GM12864 (cell line): ENCODE results near the gene P2RY12.

Experiments used
- DNase-seq: peaks from one replicate; pipeline ENCODE4 v3.0.0-alpha.2; 2011; ENCODE audit warnings: low read depth
- H3K4me3 ChIP-seq: 2 replicates; pipeline ENCODE4 v1.5.1; 2011; ENCODE audit warnings: mild to moderate bottlenecking, low read depth, low read length, control low read depth
- TF ChIP-seq, protein P1 (sequence below): IDR thresholded peaks from 2 replicates; pipeline ENCODE4 v1.5.1; 2011; ENCODE audit warnings: low read depth, mild to moderate bottlenecking, moderate library complexity, low read length, control low read depth, inconsistent platforms; ENCODE audit errors: missing control alignments

The P2RY12 gene

DNA sequence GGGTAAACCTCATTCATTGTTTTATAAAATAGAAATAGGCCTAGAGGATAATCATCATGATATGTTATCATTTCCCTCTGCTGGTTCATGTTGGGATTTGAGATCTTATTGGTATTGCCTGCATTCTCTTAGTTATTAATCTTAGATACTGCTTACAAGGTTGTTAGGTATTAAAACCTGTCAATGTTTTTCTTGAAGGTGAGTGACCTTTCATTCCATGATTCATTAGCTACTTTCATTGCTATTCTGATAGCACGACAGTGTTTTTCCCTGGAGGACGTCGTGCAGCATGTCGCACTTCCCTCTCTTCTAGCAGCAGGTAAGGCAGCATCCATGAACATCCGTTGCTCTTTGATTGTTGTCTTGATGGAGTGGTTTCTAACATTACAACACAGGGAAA is 17.1 kb downstream of the P2RY12 start:
- no peak overlapping the region for H3K4me3 ChIP-seq
- TF ChIP-seq, protein P1, sequence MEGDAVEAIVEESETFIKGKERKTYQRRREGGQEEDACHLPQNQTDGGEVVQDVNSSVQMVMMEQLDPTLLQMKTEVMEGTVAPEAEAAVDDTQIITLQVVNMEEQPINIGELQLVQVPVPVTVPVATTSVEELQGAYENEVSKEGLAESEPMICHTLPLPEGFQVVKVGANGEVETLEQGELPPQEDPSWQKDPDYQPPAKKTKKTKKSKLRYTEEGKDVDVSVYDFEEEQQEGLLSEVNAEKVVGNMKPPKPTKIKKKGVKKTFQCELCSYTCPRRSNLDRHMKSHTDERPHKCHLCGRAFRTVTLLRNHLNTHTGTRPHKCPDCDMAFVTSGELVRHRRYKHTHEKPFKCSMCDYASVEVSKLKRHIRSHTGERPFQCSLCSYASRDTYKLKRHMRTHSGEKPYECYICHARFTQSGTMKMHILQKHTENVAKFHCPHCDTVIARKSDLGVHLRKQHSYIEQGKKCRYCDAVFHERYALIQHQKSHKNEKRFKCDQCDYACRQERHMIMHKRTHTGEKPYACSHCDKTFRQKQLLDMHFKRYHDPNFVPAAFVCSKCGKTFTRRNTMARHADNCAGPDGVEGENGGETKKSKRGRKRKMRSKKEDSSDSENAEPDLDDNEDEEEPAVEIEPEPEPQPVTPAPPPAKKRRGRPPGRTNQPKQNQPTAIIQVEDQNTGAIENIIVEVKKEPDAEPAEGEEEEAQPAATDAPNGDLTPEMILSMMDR = no peak
- no peak for DNase-seq

DNA sequence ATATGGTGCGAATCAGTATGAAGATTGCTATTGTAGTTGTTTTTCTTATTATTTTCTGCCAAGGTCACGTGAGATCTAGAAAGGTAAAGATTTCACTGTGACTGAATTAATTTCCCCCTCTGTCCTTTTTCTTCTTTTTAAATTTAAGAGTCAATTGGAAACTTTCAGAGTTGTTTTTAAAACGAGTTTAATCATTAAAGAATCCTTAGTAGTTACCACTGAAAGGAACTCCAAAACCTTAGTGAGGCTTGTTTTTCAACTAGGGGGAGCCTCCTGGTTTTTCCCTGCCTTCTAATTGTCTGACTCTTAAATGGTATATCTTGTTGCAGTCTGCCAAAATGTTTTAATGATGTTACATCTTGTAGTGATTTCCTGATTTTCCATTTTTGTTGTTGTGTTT is 17.6 kb downstream of the P2RY12 start:
- TF ChIP-seq, protein P1 = no peak
- H3K4me3 ChIP-seq = no peak overlapping the region
- DNase-seq = no peak

DNA sequence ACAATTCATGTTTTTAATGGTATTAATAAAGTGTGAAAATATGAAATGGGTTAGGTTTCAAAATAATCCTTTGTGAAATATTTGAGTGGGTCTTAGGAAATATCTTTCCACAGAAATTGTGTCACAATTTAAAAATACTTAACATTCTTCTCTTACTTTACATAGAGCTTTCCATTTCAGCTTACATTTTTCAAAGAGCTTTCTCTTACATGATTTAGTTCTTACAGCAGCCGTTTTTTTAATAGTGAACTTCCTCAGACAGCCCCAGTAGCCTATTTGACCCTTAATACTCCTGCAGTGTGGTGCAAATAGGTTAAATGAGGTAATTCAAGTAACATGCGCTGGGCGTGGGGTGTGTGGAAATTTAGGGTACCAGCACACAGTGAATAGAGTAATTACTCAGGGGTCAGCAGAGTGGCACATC is 21.8 kb downstream of the P2RY12 start:
- TF ChIP-seq, protein P1 = no peak
- DNase-seq = no peak

DNA sequence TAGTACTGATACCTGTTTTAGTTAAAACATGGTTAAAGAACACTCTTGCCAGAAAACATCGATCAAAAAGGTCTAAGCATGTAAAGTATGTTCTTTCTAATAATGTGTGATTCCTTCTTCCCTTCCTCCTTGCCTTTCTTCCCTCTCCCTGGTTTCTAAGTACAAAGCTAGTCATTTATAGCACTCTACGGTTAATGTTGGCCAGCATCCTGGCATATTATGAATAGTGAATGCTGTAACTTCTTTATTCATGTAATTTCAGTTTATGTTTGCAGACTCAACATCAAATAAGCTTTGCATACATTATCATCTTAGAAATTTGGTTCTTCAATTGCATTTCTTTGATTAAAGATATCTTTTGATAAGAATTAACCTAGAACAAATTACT is 27.1 kb downstream of the P2RY12 start:
- TF ChIP-seq, protein P1 = no peak
- DNase-seq = no peak

More for the DNA sequence above, 21.8 kb downstream of the P2RY12 start:
- no peak overlapping the region for H3K4me3 ChIP-seq

DNA sequence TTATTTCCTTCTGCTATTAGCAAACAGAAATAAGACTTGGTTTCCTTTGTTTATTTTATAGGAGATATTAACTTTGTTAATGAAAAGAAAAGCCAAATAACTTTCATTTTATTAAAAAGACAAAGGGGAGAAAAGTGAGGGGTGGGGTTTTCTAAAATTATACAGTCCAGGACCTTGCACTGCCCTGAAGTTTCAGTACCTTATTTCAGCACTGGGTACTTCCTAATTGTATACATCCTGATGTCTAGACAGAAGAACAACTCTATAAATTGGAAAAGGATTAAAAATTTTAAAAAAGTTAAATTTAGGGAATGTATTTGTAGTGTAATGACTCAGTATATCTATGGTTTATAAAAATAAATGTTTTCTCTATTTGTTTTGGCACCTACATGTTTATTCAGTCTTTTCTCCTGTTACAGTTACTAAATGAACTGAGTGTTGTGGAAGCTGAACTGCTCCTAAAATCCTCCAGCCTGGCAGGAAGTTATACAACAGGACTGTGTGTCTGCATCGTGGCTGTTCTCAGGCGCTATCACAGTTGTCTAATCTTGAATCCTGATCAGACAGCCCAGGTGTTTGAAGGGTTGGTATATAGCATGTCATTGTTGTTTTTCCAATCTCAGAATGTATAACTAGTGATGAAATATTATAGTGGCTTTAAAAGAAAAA is 27.6 kb downstream of the P2RY12 start:
- TF ChIP-seq, protein P1 = no peak
- H3K4me3 ChIP-seq = no peak overlapping the region
- no peak for DNase-seq

More for the DNA sequence above, 27.1 kb downstream of the P2RY12 start:
- no peak overlapping the region for H3K4me3 ChIP-seq

DNA sequence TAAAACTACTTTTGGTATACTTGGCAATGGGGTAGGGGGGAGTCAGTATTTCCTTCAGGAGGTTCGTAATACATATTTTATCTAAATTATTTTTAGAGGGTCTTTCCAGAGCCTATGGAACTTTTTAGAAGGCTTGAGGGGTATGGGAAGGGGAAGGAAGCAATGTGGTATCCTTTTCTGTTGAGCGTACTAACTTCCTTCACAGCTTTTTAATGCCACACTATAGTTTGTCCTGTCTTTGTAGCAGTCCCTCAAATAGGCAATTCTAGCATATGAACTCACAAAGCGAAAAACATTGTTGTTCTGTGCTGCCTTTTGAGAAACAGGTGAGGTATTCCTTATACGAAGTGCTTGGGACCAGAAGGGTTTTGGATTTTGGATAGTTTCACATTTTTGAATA is 32.9 kb downstream of the P2RY12 start:
- H3K4me3 ChIP-seq = no peak overlapping the region
- no peak for DNase-seq
- TF ChIP-seq, protein P1 = no peak

DNA sequence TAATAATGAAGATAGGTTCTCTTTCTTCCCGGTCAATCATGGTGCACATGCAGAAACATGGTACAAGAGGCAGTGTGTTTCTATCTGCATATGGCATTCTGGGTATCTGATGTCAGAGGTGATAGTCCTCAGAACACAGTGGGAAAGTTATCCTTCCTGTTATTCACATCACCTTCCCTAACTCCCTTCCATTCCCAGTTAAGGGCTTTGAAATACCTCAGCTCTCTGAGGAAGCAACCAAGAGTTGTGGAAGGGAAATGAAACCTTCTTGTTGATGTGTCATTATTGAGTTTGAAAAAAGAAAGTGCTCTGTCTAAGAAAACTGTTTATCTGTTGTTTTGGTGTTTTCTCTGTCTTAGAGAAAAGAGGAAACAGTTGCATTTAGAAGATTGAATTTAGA is 33.3 kb downstream of the P2RY12 start:
- TF ChIP-seq, protein P1 = no peak
- peak; percentile 22 for DNase-seq
- H3K4me3 ChIP-seq = no peak overlapping the region
